ENCODE results near the gene PADI4.

- no peak for TF ChIP-seq POLR2A (IDR thresholded peaks at IDR 0.05)
- TF ChIP-seq, protein P1, sequence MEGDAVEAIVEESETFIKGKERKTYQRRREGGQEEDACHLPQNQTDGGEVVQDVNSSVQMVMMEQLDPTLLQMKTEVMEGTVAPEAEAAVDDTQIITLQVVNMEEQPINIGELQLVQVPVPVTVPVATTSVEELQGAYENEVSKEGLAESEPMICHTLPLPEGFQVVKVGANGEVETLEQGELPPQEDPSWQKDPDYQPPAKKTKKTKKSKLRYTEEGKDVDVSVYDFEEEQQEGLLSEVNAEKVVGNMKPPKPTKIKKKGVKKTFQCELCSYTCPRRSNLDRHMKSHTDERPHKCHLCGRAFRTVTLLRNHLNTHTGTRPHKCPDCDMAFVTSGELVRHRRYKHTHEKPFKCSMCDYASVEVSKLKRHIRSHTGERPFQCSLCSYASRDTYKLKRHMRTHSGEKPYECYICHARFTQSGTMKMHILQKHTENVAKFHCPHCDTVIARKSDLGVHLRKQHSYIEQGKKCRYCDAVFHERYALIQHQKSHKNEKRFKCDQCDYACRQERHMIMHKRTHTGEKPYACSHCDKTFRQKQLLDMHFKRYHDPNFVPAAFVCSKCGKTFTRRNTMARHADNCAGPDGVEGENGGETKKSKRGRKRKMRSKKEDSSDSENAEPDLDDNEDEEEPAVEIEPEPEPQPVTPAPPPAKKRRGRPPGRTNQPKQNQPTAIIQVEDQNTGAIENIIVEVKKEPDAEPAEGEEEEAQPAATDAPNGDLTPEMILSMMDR (IDR thresholded peaks at IDR 0.05), result no peak
- no peak for TF ChIP-seq POLR2AphosphoS5 (IDR thresholded peaks at IDR 0.05)
Measured at GRCh38 chr1:17295292-17295691, 12.7 kb upstream of the PADI4 start.

Measured in prostate gland (tissue), 2 donors.